IMR-90 (cell line): ENCODE measurements around the gene UBN1. TPM values are rescaled to one million over a fixed set of nuclear protein-coding genes. Genes with fewer than 3 reads are reported as not detected.

Experiments
- ATAC-seq: fragments of 200-7000 bp; cut with Tn5 transposase; 2 replicates; pipeline ENCODE4 v1.9.1; 2020; ENCODE audit warnings: low read depth, mild to moderate bottlenecking, moderate library complexity
- BruUV-seq: library from RNA; stranded (reverse); fragments of 400-500 nt; replicated peaks from 2 replicates; lab custom pipeline; 2021; lab: Mats Ljungman, UMichigan
- CTCF ChIA-PET: fragments of 300-600 bp; formaldehyde crosslinking; extraction: SDS; loops from one replicate; lab custom pipeline; 2021; ENCODE audit warnings: antibody characterized with exemption; lab: Yijun Ruan, JAX
- POLR2A ChIA-PET: fragments of 300-600 bp; sonication (Branson Sonifier 250); formaldehyde crosslinking; loops from one replicate; lab custom pipeline; 2022; ENCODE audit warnings: antibody characterized with exemption; ENCODE audit not compliant: unreplicated experiment; lab: Charles Lee
- DNase-seq: peaks from one replicate; pipeline ENCODE4 v3.0.0; 2013
- H2AFZ ChIP-seq: replicated peaks from 2 replicates; pipeline ENCODE3; 2013; ENCODE audit warnings: low read length, mild to moderate bottlenecking; ENCODE audit not compliant: poor library complexity
- H2AK5ac ChIP-seq: 2 replicates; pipeline ENCODE4 v1.6.1; 2013; ENCODE audit warnings: low read depth, low read length, inconsistent platforms
- H2AK9ac ChIP-seq: replicated peaks from 2 replicates; pipeline ENCODE3; 2013; ENCODE audit warnings: mild to moderate bottlenecking, low read depth, low read length, moderate library complexity; ENCODE audit not compliant: poor library complexity
- H2BK120ac ChIP-seq: 2 replicates; pipeline ENCODE4 v1.6.1; 2013; ENCODE audit warnings: low read depth, low read length, inconsistent platforms
- H2BK15ac ChIP-seq: 3 replicates; pipeline ENCODE4 v1.6.1; 2013; ENCODE audit warnings: low read depth, low read length, inconsistent platforms
- H2BK20ac ChIP-seq: 2 replicates; pipeline ENCODE4 v1.6.1; 2013; ENCODE audit warnings: low read depth, mild to moderate bottlenecking, inconsistent platforms, low read length, moderate library complexity
- H2BK5ac ChIP-seq: 2 replicates; pipeline ENCODE4 v1.6.1; 2013; ENCODE audit warnings: mild to moderate bottlenecking, low read depth, low read length, inconsistent platforms; ENCODE audit not compliant: poor library complexity, severe bottlenecking
- H3K14ac ChIP-seq: replicated peaks from 2 replicates; pipeline ENCODE4 v1.6.1; 2013; ENCODE audit warnings: low read depth, low read length, inconsistent platforms
- H3K18ac ChIP-seq: 2 replicates; pipeline ENCODE4 v1.6.1; 2013; ENCODE audit warnings: low read depth, low read length, control low read depth
- H3K23ac ChIP-seq: 2 replicates; pipeline ENCODE4 v1.6.1; 2013; ENCODE audit warnings: low read depth, low read length, inconsistent platforms
- H3K27ac ChIP-seq: 2 replicates; pipeline ENCODE4 v1.5.1; 2013; ENCODE audit warnings: mild to moderate bottlenecking, control low read depth, low read length; ENCODE audit not compliant: insufficient read depth
- H3K27me3 ChIP-seq: 2 replicates; pipeline ENCODE4 v1.6.1; 2013; ENCODE audit warnings: low read length; ENCODE audit not compliant: control insufficient read depth, insufficient read depth
- H3K36me3 ChIP-seq: 2 replicates; pipeline ENCODE4 v1.6.1; 2013; ENCODE audit warnings: low read length, mixed read lengths; ENCODE audit not compliant: control insufficient read depth, insufficient read depth
- H3K4ac ChIP-seq: 2 replicates; pipeline ENCODE4 v1.6.1; 2013; ENCODE audit warnings: low read depth, low read length, inconsistent platforms
- H3K4me1 ChIP-seq: 2 replicates; pipeline ENCODE4 v1.6.1; 2013; ENCODE audit warnings: low read length, mixed read lengths; ENCODE audit not compliant: control insufficient read depth, insufficient read depth
- H3K4me2 ChIP-seq: 2 replicates; pipeline ENCODE4 v1.6.1; 2013; ENCODE audit warnings: low read depth, mild to moderate bottlenecking, control low read depth, low read length, moderate library complexity
- H3K4me3 ChIP-seq: 2 replicates; pipeline ENCODE4 v1.5.1; 2013; ENCODE audit warnings: low read depth, mild to moderate bottlenecking, control low read depth, low read length, moderate library complexity; ENCODE audit not compliant: insufficient read depth
- H3K56ac ChIP-seq: 2 replicates; pipeline ENCODE4 v1.6.1; 2013; ENCODE audit warnings: low read length, inconsistent platforms; ENCODE audit not compliant: insufficient read depth; ENCODE audit errors: extremely low read depth
- H3K79me1 ChIP-seq, 2 experiments: 2 replicates each; pipeline ENCODE4 v1.6.1; 2013; ENCODE audit warnings: low read length in 2 of 2, inconsistent platforms in 1 of 2, low read depth in 1 of 2
- H3K9ac ChIP-seq: 2 replicates; pipeline ENCODE4 v1.6.1; 2013; ENCODE audit warnings: low read depth, low read length, control low read depth
- H3K9me1 ChIP-seq: 2 replicates; pipeline ENCODE4 v1.6.1; 2013; ENCODE audit warnings: low read length, inconsistent platforms; ENCODE audit not compliant: insufficient read depth
- H3K9me3 ChIP-seq: 2 replicates; pipeline ENCODE4 v1.6.1; 2013; ENCODE audit warnings: low read length; ENCODE audit not compliant: control insufficient read depth, insufficient read depth
- H4K20me1 ChIP-seq: 2 replicates; pipeline ENCODE4 v1.6.1; 2013; ENCODE audit warnings: low read length, inconsistent platforms; ENCODE audit not compliant: insufficient read depth
- H4K5ac ChIP-seq: 2 replicates; pipeline ENCODE4 v1.6.1; 2013; ENCODE audit warnings: mild to moderate bottlenecking, low read depth, low read length, control low read depth
- H4K8ac ChIP-seq, 2 experiments: 2 replicates each; pipeline ENCODE4 v1.6.1; 2013; ENCODE audit warnings: low read depth in 2 of 2, low read length in 2 of 2, control low read depth in 1 of 2, inconsistent platforms in 1 of 2
- H4K91ac ChIP-seq: 2 replicates; pipeline ENCODE4 v1.6.1; 2013; ENCODE audit warnings: low read depth, low read length, inconsistent platforms; ENCODE audit not compliant: insufficient read depth
- CHD1 ChIP-seq: IDR thresholded peaks from 2 replicates; pipeline ENCODE4 v1.6.1; 2012; ENCODE audit warnings: low read depth, low read length, improper control_type of control experiment
- CTCF ChIP-seq: conservative IDR thresholded peaks from 2 replicates; pipeline ENCODE4 v1.5.1; 2012; ENCODE audit warnings: mild to moderate bottlenecking, low read depth, low read length, improper control_type of control experiment
- WGBS, 2 experiments: methylation state at CpG; one replicate each; pipeline versions ENCODE4 v1.1.5 to v1.1.7; 2013; ENCODE audit warnings: missing lambda C conversion rate in 2 of 2; ENCODE audit not compliant: insufficient read length in 1 of 2; ENCODE audit errors: extremely low coverage in 2 of 2; 5-methylcytosine and 5-hydroxymethylcytosine counted together
- dilution Hi-C: fragments of 300-500 bp; cut with HindIII; formaldehyde crosslinking; loops from one replicate; pipeline ENCODE4 v1.14.3; 2018; ENCODE audit warnings: low sequenced_read_pairs; ENCODE audit not compliant: unreplicated experiment
- in situ Hi-C: fragments of 300-500 bp; cut with MboI; formaldehyde crosslinking; loops from 3 replicates; pipeline ENCODE4 v1.14.3; 2019; ENCODE audit warnings: low sequenced_read_pairs, inconsistent platforms, mixed read lengths
- intact Hi-C: fragments of 100-400 bp; cut with micrococcal nuclease; formaldehyde crosslinking; loops from 2 replicates; pipeline ENCODE4 v1.10.0; 2022
- polyA plus RNA-seq, 3 experiments: library from polyadenylated mRNA; depleted of rRNA; stranded (reverse); fragments of >200 nt; gene quantifications; 2 replicates each; pipeline ENCODE4 v1.2.3, GENCODE V29; 2012; ENCODE audit warnings: low replicate concordance in 1 of 3
- total RNA-seq: library from RNA; depleted of rRNA; stranded (reverse); fragments of >200 nt; gene quantifications from 2 replicates; pipeline ENCODE4 v1.2.3, GENCODE V29; 2012

The UBN1 gene
- total and polyA plus RNA-seq, 2 of the 4 experiments (the other 2 are of a cell fraction) = 5.7 to 16.3 TPM

GRCh38 chr16:4888428-4889135 is 41.3 kb downstream of the UBN1 start:
- H3K9ac ChIP-seq = no peak overlapping the region
- dilution Hi-C loops = no loop called here
- BruUV-seq = no TSS peak

More at GRCh38 chr16:4888428-4889135, 41.3 kb downstream of the UBN1 start:
- no peak overlapping the region for H3K56ac ChIP-seq
- no peak for TF ChIP-seq CTCF
- TF ChIP-seq CHD1 = no peak
- H3K27ac ChIP-seq = no peak overlapping the region
- no peak overlapping the region for H2BK120ac ChIP-seq
- no peak overlapping the region for H3K18ac ChIP-seq
- H2BK20ac ChIP-seq = no peak overlapping the region
- no peaks in the 10 kb centered on the region; the same call in 1 of the 2 replicates for H4K20me1 ChIP-seq
- peaks cover 8% of the 10 kb centered on the region for H3K4me1 ChIP-seq
- no peak overlapping the region for H3K4me2 ChIP-seq
- intact Hi-C loops = no loop called here
- no peaks in the 10 kb centered on the region; the same call in 1 of the 2 replicates for H3K9me1 ChIP-seq
- H2AFZ ChIP-seq = no peak overlapping the region
- H4K91ac ChIP-seq = no peak overlapping the region
- 90% methylated on average over 3 of the region's 9 CpGs; no CpG with 5 or more reads in 1 of the 2 experiments for WGBS, 2 experiments
- no peak overlapping the region for H3K23ac ChIP-seq
- no peak overlapping the region for H4K8ac ChIP-seq
- no peak for DNase-seq
- H3K4me3 ChIP-seq = no peak overlapping the region
- H2AK9ac ChIP-seq = no peak overlapping the region
- no peak overlapping the region for H2AK5ac ChIP-seq
- no peak overlapping the region for H2BK15ac ChIP-seq
- no peak overlapping the region for H2BK5ac ChIP-seq
- no peak for ATAC-seq
- no peak overlapping the region for H3K14ac ChIP-seq
- no peaks in the 10 kb centered on the region for H3K27me3 ChIP-seq
- peaks cover 0 to 4% of the 10 kb centered on the region in 2 experiments; a peak in 1 of 4 replicates for H3K79me1 ChIP-seq
- H3K36me3 ChIP-seq = peaks cover 34% of the 10 kb centered on the region
- ChIA-PET CTCF (interaction anchor here (0.7 kb wide), 1 partner anchor 43 kb away, joined by 3 read pairs; no protein-coding TSS in a partner anchor), POLR2A (no interaction called here)
- no peaks in the 10 kb centered on the region for H3K9me3 ChIP-seq
- in situ Hi-C loops = loop anchor here (10.0 kb wide), 1 partner anchor 56 kb away; no protein-coding TSS in a partner anchor
- no peak overlapping the region for H3K4ac ChIP-seq
- H4K5ac ChIP-seq = no peak overlapping the region
